Astrocyte of the spinal cord (primary cell): ENCODE data around the gene OR51L1.

Experiments used
- DNase-seq: peaks from one replicate; pipeline ENCODE4 v3.0.0; 2011; ENCODE audit warnings: low read depth, low spot score
- H3K4me3 ChIP-seq: 2 replicates; pipeline ENCODE4 v1.5.1; 2011; ENCODE audit warnings: low read depth, mild to moderate bottlenecking, low read length, moderate library complexity
- in situ Hi-C: cut with HindIII; loops from 2 replicates; pipeline ENCODE4 v1.10.0; 2017; ENCODE audit warnings: low sequenced_read_pairs
- TF ChIP-seq, protein P1 (sequence below): IDR thresholded peaks from 2 replicates; pipeline ENCODE4 v1.5.1; 2012; ENCODE audit warnings: low read depth, mild to moderate bottlenecking, low read length, inconsistent platforms

The OR51L1 gene

DNA sequence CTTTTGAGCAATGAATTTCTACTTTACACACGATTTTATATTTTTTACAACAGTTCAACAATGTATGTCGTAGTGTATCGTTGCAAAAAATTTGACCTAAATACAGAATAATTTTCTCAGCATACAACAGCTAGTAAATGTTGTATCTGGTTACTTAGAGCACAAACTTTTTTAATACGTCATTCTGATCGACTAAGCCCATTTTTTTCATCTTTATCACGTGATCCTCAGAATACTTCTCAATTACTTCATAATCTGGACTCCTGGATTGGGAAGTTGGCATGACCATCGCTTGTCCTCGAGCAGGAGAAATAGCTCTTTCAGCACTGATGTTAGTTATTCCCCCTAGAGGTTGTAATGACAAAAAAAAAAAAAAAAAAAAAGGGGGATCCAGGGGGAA is 16.6 kb downstream of the OR51L1 start:
- no peak for DNase-seq
- TF ChIP-seq, protein P1, sequence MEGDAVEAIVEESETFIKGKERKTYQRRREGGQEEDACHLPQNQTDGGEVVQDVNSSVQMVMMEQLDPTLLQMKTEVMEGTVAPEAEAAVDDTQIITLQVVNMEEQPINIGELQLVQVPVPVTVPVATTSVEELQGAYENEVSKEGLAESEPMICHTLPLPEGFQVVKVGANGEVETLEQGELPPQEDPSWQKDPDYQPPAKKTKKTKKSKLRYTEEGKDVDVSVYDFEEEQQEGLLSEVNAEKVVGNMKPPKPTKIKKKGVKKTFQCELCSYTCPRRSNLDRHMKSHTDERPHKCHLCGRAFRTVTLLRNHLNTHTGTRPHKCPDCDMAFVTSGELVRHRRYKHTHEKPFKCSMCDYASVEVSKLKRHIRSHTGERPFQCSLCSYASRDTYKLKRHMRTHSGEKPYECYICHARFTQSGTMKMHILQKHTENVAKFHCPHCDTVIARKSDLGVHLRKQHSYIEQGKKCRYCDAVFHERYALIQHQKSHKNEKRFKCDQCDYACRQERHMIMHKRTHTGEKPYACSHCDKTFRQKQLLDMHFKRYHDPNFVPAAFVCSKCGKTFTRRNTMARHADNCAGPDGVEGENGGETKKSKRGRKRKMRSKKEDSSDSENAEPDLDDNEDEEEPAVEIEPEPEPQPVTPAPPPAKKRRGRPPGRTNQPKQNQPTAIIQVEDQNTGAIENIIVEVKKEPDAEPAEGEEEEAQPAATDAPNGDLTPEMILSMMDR = no peak
- H3K4me3 ChIP-seq = no peak overlapping the region
- in situ Hi-C loops = no loop called here

DNA sequence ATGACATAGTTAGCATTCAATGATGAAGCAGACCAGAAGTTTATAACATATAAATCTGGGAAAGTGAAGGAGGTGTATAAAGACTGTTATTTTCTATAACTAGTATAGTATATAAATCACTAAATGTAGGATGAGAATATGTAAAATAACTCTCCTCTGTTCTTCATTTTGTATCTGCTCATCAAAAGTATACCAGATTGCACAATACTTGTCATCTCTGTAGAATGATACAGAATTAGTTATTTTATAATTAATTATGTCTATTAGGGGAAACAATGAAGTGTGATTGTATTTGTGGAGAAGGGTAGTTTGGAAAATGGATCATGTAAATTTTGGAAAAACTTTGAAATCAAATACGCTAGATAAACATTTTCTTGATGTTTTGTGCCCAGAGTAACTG is 18.4 kb downstream of the OR51L1 start:
- no peak overlapping the region for H3K4me3 ChIP-seq
- in situ Hi-C loops = no loop called here
- TF ChIP-seq, protein P1 = no peak
- no peak for DNase-seq

GRCh38 chr11:5021996-5022395 is 27.3 kb downstream of the OR51L1 start:
- DNase-seq = no peak
- in situ Hi-C loops = no loop called here
- TF ChIP-seq, protein P1 = no peak
- no peak overlapping the region for H3K4me3 ChIP-seq

DNA sequence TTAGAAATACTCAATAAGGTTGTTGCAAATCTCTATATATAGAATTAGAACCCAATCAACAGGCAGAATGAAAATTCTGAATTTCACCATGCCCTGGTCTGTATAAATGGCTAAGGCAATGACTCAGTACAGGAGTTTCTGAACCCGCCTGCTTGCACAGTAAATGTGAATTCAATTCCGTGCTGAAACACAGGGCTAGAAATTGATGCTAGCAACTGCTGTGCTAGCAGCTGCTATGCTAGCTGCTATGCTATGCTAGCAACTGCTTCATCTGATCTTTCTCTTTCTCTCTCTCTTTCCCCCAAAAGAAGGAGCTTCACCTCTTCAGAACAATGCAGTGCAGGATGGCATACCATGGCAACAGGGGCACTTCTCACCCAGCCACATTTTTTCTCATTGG is 42.0 kb downstream of the OR51L1 start:
- in situ Hi-C loops = no loop called here
- TF ChIP-seq, protein P1 = no peak
- H3K4me3 ChIP-seq = no peak overlapping the region
- no peak for DNase-seq

DNA sequence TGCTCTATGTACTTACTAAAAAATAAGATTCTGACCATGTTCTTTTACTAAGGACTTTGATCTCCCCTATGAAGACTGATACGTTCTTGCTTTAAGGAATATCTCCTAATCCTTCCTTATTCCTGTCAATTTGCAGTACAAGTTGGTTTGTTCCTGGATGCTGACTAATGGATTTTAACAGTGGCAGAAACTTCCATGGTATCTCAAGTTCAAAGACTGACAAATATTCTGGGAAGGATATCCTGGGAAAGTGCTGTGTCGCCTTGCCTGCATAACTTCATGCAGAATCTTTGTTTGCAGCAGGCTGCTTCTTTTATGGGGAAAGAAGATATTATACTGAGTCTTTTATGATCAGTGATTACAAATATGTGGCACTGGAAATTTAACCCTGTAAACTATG is 43.3 kb downstream of the OR51L1 start:
- TF ChIP-seq, protein P1 = no peak
- no peak overlapping the region for H3K4me3 ChIP-seq
- in situ Hi-C loops = no loop called here
- DNase-seq = no peak

- H3K4me3 ChIP-seq = no peak overlapping the region
- no peak for DNase-seq
- in situ Hi-C loops = no loop called here
- TF ChIP-seq, protein P1 = no peak
Measured at GRCh38 chr11:5038341-5038740, 43.7 kb downstream of the OR51L1 start.

DNA sequence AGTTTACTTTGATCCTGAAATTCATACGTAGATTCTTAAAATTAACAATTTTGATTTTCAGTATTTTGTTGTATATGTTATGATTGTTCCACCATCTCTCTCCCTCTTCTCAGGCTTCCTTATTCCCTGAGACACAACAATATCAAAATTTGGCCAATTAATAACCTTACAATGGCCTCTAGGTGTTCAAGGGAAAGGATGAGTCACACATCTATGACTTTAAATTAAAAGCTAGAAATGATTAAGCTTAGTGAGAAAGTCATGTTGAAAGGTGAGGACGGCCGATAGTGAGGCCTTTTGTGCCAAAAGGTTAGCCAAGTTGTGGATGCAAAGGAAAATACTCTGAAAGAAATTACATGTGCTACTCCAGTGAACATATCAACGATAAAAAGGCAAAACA is 46.2 kb downstream of the OR51L1 start:
- H3K4me3 ChIP-seq = no peak overlapping the region
- TF ChIP-seq, protein P1 = no peak
- no peak for DNase-seq
- in situ Hi-C loops = no loop called here
